GM21423 (cell line): ENCODE measurements around the gene RNF186.
"Not testable (repeated sequence)": the region's sequence is repeated elsewhere in the genome, so short reads cannot be mapped to it uniquely, and the experiment has no call there.

Experiments used
- ATAC-seq: cut with Tn5 transposase; IDR thresholded peaks from one replicate; pipeline ENCODE4 v1.9.1; 2021; ENCODE audit warnings: mild to moderate bottlenecking, moderate library complexity; ENCODE audit not compliant: unreplicated experiment

The RNF186 gene, protein sequence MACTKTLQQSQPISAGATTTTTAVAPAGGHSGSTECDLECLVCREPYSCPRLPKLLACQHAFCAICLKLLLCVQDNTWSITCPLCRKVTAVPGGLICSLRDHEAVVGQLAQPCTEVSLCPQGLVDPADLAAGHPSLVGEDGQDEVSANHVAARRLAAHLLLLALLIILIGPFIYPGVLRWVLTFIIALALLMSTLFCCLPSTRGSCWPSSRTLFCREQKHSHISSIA

GRCh38 chr1:19814681-19815503 is at the start of gene RNF186:
RNF186 (minus strand) TSS chr1:19815283; CDS start chr1:19815101, 182 bp downstream.
- no peak for ATAC-seq

DNA sequence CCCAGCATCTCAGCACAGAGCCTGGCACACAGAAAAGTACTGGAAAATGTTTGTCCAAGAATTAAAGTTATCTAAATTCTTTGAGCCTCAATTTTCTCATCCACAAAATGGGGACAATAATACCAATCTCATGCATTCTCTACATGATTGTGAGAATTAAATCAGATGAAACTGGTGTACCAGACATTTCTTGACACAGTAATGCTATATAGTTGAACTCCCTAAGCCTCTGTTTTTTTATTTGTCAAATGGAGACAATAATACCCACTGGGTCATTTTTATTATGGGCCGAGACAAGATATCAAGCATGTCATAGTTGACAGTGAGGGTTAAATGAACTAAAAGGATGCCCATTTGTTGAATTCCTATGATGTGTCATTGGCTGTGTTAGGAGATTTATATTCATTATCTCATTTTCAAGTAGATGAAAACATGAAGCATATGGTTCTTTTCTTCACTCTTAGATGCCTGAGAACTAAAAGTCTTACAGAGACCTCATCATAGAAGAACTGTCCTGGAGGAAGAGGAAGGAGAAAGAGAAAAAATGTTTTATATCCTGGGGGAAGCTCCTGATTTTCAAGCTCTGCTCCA is 49.6 kb upstream of the RNF186 start:
- ATAC-seq = no peak

DNA sequence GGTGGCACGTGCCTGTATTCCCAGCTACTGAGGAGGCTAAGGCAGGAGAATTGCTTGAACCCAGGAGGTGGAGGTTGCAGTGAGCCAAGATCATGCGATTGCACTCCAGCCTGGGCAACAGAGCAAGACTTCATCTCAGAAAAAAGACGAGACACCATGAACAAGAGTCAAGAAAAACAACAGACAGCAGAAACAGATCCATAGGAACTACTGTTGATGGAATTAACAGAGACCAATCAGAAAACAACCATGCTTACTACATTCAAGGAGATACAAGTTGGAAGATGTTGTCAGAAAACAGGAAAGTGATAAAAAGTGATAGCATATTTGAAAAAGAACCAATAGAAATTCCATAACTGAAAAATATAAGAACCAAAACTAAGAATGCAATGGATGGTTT is 47.9 kb upstream of the RNF186 start:
- ATAC-seq = no peak

- ATAC-seq = no peak
Observed at GRCh38 chr1:19861842-19862530, 46.9 kb upstream of the RNF186 start.

DNA sequence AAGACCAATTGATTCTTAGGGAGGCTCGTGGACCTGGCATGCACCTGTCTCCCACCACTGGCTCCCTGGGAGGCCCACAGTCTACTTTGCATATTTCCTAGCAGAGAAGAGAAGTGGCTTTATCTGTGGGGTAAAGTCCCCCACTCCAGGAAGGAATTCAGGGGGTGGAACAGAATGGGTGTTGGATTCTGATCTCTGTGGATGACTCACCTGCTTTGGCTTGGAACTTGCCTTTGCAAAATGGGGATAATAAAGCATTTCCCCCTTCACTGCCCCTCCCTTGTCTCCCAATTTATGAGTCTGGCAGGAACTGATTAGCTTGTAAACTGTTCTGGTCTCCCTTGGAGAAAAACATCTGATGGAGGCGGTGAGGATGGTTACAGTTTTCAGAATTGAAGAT is 46.0 kb upstream of the RNF186 start:
- ATAC-seq = no peak

DNA sequence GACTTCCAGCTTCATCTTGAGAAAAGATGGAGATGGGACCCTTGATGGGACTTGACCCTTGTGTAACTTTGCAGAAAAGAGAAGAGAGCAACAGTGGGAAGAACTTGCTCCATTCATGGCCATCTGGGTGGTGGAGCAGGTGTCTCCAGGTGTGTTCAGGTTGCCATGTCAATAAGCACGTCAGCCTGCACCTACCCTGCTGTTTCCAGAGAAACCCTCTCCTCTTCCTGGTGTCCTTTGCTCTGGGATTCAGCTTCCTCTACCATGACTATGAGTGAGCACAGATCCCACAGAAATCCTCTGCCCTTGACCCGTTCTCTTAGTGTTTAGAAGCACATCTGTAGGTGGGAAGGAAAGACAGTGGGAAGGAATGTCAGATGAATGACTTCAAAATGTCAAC is 45.3 kb upstream of the RNF186 start:
- ATAC-seq = no peak

GRCh38 chr1:19859876-19860275 is 44.8 kb upstream of the RNF186 start:
- ATAC-seq = no peak

- ATAC-seq = no peak
Observed at GRCh38 chr1:19858893-19859292, 43.8 kb upstream of the RNF186 start.

GRCh38 chr1:19854866-19855265 is 39.8 kb upstream of the RNF186 start:
- no peak for ATAC-seq

- ATAC-seq = no peak
Observed at GRCh38 chr1:19852036-19852435, 37.0 kb upstream of the RNF186 start.

DNA sequence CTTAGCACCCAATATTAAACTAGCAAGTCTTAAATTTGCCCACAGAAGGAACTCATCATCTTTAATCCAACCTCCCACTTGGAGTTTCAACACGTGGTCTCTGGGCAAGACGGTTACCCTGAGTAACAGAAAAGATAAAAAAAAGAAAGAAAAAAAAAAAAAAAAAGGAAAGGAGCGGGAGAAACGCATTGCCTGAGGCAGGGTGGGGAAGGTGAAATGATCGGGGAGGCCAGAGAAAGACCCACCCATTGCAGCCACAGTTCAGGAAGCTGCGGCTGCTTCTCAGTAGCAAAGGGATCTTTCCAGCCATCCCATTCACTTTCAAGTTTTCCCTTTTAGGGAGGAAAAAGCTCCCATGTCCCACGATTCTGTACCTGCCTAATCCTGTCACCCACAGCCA is 35.1 kb upstream of the RNF186 start:
- ATAC-seq = no peak

- not testable (repeated sequence) for ATAC-seq
Observed at GRCh38 chr1:19849307-19849706, 34.2 kb upstream of the RNF186 start.

DNA sequence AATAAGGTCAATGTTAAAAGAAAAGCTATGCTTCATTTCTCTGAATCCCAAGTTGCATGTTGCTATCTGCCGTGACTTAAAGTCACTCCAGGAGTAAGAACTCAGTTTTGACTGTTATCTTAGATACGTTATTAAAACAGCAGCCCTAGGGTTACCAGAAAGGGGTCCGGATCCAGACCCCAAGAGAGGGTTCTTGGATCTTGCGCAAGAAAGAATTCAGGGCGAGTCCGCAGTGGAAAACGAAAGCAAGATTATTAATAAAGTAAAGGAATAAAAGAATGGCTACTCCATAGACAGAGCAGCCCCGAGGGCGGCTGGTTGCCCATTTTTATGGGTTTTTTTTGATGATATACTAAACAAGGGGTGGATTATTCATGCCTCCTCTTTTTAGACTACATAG is 32.3 kb upstream of the RNF186 start:
- ATAC-seq = not testable (repeated sequence)

DNA sequence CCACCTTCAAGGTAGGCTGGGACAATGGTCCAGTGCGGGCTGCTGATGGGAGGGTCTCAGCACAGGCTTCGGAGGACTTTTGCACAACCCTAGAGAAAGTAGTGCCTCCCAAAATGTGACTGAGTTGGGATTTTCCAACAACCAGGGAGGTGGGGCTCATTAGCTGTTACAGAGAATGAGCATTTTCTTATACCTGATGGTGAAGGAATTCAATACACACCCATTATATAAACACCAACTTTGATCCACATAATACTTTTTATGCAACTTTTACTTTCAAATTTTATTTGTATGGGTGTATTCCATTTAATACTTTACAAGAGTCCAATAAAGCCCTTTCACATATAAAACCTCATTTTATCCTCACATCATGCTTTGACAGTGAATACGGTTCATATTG is 31.3 kb upstream of the RNF186 start:
- ATAC-seq = no peak

DNA sequence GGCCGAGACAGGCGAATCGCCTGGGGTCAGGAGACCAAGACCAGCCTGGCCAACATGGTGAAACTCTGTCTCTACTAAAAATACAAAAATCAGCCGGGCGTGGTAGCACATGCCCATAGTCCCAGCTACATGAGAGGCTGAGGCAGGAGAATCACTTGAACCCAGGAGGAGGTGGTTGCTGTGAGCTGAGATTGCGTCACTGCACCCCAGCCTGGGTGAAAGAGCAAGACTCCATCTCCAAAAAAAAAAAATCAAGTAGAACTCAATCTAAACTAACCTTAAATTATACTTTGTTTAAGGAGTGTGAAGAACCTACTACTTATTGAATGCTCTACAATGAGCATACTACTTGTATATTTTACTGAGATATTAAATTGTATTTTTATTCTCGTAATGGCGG is 30.5 kb upstream of the RNF186 start:
- ATAC-seq = no peak

DNA sequence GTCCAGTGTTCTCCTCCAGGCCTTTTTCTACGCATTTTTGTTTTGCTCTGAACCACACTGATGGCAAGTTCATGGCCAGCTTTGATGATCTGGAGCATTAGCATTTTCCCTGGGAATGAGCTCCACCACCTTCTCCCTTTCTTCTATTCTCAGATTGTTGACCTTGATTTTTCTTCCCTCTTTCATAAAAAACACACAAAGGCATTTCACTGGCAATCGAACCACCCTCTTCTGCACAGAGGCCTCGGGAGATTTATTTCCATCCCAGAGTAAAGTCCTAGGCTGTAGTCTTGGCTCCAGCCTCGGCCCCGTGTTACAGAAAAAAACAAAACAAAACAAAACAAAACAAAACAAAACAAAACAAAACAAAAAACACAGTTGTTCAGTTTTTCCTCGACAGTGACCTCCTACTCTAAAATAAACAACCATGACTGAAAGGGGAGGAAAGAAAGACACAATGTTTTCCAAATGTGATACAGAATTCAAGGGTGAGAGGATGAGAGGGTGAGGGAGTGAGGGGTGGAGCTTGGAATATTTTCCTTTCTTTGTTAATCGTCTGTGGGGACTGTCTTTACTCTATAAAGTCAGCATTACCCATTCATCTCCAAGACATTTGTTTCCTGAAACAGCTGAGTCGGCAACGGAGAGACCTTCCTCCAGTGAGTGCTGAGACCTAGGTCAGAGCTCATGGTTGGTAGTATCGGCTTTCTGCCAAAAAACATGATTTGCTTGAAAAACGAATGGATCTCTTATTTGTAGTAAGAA is 29.8 kb upstream of the RNF186 start:
- ATAC-seq = no peak

- no peak for ATAC-seq
Observed at GRCh38 chr1:19840228-19840627, 25.1 kb upstream of the RNF186 start.

DNA sequence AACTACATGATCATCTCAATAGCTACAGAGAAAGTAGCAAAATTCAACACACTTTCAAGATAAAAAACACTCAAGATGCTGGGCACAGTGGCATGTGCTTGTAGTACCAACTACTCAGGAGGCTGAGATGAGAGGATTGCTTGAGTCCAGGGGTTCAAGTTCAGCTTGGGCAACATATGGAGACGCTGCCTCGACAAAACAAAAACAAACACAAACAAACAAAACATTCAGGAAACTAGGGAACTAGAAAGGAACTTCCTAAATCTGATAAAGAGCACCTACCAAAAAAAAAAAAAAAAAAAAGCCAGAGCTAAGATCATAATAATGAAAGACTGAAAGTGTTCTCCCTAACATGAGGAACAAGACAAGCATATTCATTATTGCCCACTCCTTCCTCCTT is 22.8 kb upstream of the RNF186 start:
- ATAC-seq = no peak

- no peak for ATAC-seq
Observed at GRCh38 chr1:19835578-19835977, 20.5 kb upstream of the RNF186 start.

DNA sequence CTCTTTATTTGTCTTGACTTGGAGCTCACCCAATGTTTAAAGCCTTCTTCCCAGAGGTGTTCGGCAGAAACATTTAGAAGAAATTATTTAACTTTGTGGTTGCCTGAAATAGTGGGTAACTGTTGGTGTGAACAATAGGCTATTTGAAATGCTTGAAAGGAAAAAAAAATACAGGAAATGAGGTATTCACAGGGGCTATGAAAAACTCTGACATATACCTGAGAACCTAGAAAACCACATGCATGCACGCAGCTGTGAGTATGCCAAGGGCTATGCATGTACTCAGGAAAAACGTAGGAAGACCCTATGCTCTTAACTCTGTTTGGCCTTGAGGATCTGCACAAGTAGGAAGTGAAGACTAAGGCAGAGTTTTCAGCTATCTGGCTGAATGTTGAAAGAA is 16.4 kb upstream of the RNF186 start:
- no peak for ATAC-seq

GRCh38 chr1:19828546-19828945 is 13.5 kb upstream of the RNF186 start:
- no peak for ATAC-seq
